Loucy (cell line): ENCODE measurements around the gene MANF.

Source experiments
- CTCF ChIP-seq: fragments of 200-600 bp; sonication (generic); conservative IDR thresholded peaks from 2 replicates; pipeline ENCODE4 v1.5.1; 2014; ENCODE audit warnings: mild to moderate bottlenecking, antibody characterized with exemption, low read length
- EZH2phosphoT487 ChIP-seq: fragments of 200-600 bp; IDR thresholded peaks from 2 replicates; pipeline ENCODE4 v1.6.1; 2018; ENCODE audit warnings: antibody characterized with exemption, mild to moderate bottlenecking, moderate library complexity, borderline replicate concordance

- TF ChIP-seq CTCF (no peak), EZH2phosphoT487 (no peak)
Measured at GRCh38 chr3:51353691-51354090, 31.4 kb upstream of the MANF start.
